GM19025 (cell line): ENCODE measurements around the gene MMP14.

Experiments
- ATAC-seq: cut with Tn5 transposase; IDR thresholded peaks from one replicate; pipeline ENCODE4 v1.9.1; 2021; ENCODE audit warnings: mild to moderate bottlenecking, low read depth, moderate library complexity; ENCODE audit not compliant: unreplicated experiment

The MMP14 gene

DNA sequence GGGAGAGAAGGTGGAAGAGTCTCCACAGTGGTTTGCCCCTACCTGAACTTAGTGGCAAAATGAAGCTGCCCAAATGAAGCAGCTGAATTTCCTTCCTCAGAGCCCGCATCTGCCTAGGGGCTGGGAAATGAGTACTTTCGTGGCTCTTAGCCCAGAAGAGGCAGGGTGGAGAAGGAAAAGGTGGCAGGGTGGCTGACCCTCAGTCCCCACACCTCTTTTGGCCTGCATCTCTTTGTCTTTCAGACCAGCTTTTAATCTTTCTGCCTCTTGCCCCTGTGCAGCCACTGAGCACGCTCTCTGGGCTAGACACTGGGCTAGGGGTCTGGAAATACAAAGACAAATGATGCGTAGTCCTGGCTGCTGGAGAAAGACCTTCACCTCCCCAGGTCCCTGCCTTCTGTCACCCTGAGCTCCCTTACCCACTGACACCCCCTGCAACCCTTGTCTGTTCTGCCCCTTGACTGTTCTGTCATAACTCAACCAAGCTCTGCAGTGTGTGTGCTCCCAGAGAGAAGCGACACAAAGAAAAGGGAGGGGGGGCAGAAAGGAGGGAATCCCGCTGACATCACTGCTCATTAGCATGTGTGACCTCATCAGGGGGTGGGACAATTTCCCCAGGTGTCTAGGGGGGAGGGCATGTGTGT, 46.3 kb downstream of the MMP14 start:
- ATAC-seq = no peak

- ATAC-seq = no peak
Observed at GRCh38 chr14:22883173-22883976, 47.0 kb downstream of the MMP14 start, which contains the start of gene REM2. Gene REM2 (plus strand): TSS chr14:22883222. CDS start chr14:22883288, 66 bp downstream.

DNA sequence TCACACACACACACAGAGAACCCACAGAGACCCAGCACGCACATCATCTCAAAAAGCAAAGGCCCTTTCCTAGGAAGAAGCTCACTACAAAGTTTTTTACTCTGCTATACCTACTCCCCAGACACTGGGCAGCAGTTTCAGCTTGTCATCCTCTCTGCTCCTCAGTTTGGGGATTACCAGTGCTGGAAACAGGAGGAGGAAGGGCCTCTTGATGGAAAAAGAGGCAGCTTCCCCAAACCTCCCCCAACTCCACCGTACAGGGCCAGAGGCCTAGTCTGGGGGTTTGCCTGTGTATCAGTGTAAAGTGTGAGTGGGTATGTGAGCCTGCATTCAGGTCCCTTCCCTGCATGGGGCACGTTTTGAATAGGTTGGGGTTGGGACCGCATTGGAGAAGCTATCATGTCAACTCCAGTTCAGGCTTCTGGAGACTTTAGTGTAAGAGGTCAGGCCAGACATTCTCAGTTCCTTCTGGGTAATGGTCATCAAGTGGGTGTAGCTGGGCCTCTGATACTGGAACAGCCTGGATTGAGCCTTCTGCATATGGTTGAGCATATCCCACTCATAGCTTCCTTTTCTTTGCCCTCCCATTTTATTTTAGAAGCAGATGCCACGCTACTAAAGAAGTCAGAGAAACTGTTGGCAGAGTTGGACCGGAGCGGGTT, 47.8 kb downstream of the MMP14 start:
- ATAC-seq = no peak

DNA sequence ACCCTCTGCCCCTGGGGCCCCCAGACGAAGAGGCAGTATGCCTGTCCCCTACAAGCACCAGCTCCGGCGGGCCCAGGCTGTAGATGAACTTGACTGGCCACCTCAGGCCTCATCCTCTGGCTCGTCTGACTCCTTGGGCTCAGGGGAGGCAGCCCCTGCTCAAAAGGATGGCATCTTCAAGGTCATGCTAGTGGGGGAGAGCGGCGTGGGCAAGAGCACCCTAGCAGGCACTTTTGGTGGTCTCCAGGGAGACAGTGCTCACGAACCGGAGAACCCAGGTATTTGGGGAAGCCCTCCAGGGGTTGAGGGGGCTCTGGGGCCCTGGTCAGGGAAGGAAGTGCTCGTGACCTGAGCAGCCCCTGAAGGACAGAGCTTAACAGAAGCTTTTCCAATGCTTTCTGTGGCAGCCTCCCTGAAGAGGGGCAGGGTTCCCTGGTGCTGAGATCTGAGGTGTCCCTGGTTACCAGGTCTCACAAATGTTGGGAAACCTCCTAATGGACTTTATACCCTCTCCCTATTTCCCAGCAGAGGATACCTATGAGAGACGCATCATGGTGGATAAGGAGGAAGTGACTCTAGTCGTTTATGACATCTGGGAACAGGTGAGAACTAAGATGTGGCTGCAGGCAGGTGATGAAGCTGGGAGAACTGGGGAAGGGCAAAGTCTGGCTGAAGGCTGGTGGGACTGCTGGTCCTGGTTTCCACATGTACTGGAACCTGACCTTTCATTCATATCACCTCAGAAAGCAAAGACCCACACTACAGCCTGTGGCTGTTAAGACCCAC, 48.5 kb downstream of the MMP14 start:
- ATAC-seq = no peak

GRCh38 chr14:22885975-22886374, 49.6 kb downstream of the MMP14 start:
- no peak for ATAC-seq

- ATAC-seq = peak; percentile 47
Observed at GRCh38 chr14:22886500-22887259, 50.3 kb downstream of the MMP14 start.

GRCh38 chr14:22887260-22887989, 51.0 kb downstream of the MMP14 start:
- ATAC-seq = no peak

DNA sequence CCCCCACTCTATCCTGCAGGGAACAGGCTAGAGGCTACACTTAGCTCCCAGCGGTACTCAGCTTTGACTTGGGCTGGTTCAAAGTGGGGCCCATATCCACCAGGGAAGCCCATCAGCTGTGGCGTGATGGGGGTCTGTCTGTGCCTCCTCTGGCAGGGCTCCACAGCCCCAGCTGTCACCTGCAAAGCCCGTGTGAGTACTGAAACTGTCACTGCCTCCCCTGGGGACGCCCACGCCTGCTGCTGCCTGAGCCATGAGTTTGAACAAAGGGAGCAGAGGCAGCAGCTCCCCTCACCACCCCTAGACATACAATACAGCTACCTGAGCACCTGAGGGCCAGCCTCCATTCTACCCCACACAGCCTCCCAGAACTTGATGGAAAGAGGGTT, 51.6 kb downstream of the MMP14 start:
- ATAC-seq = peak; percentile 38

GRCh38 chr14:22888662-22889061, 52.3 kb downstream of the MMP14 start:
- ATAC-seq = no peak

GRCh38 chr14:22890416-22890815, 54.0 kb downstream of the MMP14 start:
- no peak for ATAC-seq

GRCh38 chr14:22892488-22892887, 56.1 kb downstream of the MMP14 start:
- no peak for ATAC-seq

- no peak for ATAC-seq
Observed at GRCh38 chr14:22893706-22894105, 57.3 kb downstream of the MMP14 start.

GRCh38 chr14:22895402-22895801, 59.0 kb downstream of the MMP14 start:
- ATAC-seq = no peak

- ATAC-seq = no peak
Observed at GRCh38 chr14:22896356-22896755, 60.0 kb downstream of the MMP14 start.

DNA sequence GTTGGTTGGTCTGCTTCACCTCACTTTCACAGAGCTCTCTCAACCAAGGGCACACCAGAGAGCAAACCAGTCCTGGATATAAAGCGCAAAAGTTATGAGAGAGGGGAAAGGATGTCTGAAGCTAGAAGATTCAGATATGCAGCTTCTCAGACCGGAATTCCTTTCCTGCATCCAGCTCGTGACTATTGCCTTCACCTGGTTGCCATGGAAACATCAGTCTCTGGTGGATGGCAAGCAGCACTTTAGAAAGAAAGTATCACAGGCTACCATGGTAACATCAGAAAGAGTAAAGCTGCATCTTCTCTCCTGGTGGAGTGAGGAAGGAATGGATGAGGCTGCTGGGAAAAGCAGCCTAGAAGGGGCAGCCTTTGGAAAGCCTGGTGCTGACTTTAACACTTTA, 60.4 kb downstream of the MMP14 start:
- ATAC-seq = no peak

GRCh38 chr14:22897357-22897756, 61.0 kb downstream of the MMP14 start:
- no peak for ATAC-seq
